Mesothelial cell of epicardium (in vitro differentiated cells): ENCODE data around the gene CPNE1. TPM values are rescaled to one million over a fixed set of nuclear protein-coding genes. Genes with fewer than 3 reads are reported as not detected.

Source experiments
- DNase-seq, 2 experiments: peaks; one replicate each; pipeline ENCODE4 v3.0.0; 2021; ENCODE audit warnings: low spot score in 2 of 2; ENCODE audit not compliant: unreplicated experiment in 2 of 2
- H3K27ac Mint-ChIP-seq: 2 replicates; pipeline ENCODE4 v1.8.0; 2021; ENCODE audit warnings: mixed read lengths
- H3K27me3 Mint-ChIP-seq: 2 replicates; pipeline ENCODE4 v1.8.0; 2021; ENCODE audit warnings: low read depth, mixed read lengths
- H3K36me3 Mint-ChIP-seq: 2 replicates; pipeline ENCODE4 v1.8.0; 2021; ENCODE audit warnings: mixed read lengths
- H3K4me1 Mint-ChIP-seq: 2 replicates; pipeline ENCODE4 v1.8.0; 2021; ENCODE audit warnings: mixed read lengths
- H3K4me3 Mint-ChIP-seq: 2 replicates; pipeline ENCODE4 v1.8.0; 2021; ENCODE audit warnings: mild to moderate bottlenecking, moderate library complexity, mixed read lengths
- H3K9me3 Mint-ChIP-seq: 2 replicates; pipeline ENCODE4 v1.8.0; 2021; ENCODE audit warnings: mixed read lengths
- total RNA-seq: library from RNA; stranded (reverse); gene quantifications from 3 replicates; pipeline ENCODE4 v1.2.1, GENCODE V29; 2021
- TF ChIP-seq, protein P1 (sequence below): fragments of 200-600 bp; sonication (generic); IDR thresholded peaks from one replicate; pipeline ENCODE4 v1.5.0; 2021; ENCODE audit warnings: antibody characterized with exemption; ENCODE audit not compliant: unreplicated experiment

CPNE1 gene
- total RNA-seq, 1 donor from 2014 or later: 246 TPM

DNA sequence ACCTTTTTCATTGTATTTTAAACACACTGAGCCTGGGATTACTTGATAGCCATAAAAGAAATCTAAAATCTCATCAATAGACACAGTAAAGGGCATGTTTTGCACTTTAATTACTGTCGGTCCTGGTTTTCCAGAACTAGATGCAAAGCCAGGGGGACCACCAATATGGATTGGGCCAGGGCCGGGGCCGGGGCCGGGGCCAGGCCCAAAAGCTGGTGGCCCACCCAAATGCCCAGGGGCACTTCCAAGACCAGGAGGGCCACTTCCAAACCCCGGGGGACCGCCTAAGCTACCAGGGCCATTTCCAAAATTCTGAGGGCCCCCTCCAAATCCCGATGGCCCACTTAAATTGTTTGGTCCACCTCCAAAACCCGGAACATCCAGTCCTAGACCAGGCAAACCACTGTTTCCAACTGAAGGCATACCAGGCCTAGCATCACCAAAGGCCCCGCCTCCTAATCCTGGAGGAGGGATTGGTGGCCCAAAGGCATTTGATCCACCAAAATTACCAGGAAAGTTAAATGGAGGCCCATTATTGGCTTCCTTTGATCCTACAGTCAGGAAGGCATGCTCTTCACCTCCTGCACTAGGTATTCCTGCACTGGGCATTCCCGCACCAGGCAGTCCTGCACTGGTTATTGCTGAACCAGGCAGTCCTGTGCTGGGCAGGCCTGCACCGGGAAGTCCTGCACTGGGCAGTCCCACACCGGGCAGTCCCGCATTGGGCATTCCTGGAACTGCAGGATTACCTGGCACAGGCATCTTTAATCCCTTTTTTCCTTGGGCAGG is 11.9 kb downstream of the CPNE1 start:
- Mint-ChIP-seq H3K9me3 (no peaks in the 10 kb centered on the region), H3K27ac (peak overlapping the region; percentile 59), H3K4me1 (peaks cover 6% of the 10 kb centered on the region), H3K4me3 (no peak overlapping the region), H3K36me3 (peaks cover 24% of the 10 kb centered on the region), H3K27me3 (no peaks in the 10 kb centered on the region)
- TF ChIP-seq, protein P1, sequence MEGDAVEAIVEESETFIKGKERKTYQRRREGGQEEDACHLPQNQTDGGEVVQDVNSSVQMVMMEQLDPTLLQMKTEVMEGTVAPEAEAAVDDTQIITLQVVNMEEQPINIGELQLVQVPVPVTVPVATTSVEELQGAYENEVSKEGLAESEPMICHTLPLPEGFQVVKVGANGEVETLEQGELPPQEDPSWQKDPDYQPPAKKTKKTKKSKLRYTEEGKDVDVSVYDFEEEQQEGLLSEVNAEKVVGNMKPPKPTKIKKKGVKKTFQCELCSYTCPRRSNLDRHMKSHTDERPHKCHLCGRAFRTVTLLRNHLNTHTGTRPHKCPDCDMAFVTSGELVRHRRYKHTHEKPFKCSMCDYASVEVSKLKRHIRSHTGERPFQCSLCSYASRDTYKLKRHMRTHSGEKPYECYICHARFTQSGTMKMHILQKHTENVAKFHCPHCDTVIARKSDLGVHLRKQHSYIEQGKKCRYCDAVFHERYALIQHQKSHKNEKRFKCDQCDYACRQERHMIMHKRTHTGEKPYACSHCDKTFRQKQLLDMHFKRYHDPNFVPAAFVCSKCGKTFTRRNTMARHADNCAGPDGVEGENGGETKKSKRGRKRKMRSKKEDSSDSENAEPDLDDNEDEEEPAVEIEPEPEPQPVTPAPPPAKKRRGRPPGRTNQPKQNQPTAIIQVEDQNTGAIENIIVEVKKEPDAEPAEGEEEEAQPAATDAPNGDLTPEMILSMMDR: no peak
- DNase-seq: no peak

DNA sequence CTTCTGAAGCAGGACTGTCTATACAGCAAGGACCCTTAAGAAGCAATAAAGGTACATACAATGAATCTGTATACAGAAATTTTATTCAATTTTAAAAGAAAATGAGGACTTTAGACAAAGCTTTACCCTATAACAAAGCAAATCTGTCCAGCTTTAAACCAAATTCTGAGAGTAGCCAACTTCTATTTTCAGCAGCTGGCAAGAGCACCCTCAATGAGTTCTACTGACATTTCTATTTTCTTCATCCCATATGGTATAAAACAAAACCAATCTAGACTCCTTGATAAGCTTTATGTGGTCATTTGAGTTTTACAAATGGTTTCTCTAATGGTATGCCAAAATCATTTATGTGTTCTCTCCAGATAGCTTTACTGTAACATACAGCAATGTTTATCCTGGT is 12.7 kb downstream of the CPNE1 start:
- Mint-ChIP-seq H3K36me3 (peaks cover 21% of the 10 kb centered on the region), H3K9me3 (no peaks in the 10 kb centered on the region), H3K4me3 (no peak overlapping the region), H3K4me1 (peaks cover 1% of the 10 kb centered on the region), H3K27me3 (no peaks in the 10 kb centered on the region), H3K27ac (peak overlapping the region; percentile 59)
- TF ChIP-seq, protein P1: no peak
- DNase-seq: no peak

DNA sequence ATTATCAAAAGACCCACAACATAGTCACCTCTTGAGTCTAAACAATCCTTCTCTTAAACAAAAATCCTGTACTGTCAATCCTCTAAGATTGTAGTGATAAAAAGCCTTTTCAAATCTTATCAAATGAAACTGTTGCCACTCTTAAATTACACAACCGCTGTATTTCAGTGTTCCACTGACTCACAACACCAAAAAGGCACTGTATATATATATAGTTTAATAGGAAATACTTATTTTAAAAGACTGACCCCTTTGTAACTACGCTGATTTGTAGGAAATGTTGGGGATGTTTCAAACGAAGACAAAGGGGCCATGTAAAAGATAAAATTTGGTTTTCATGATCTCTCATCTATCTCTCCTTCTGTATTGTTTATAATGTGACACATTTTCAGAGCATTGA is 14.1 kb downstream of the CPNE1 start:
- Mint-ChIP-seq H3K9me3 (no peaks in the 10 kb centered on the region), H3K36me3 (peaks cover 21% of the 10 kb centered on the region), H3K27me3 (no peaks in the 10 kb centered on the region), H3K27ac (peak overlapping the region; percentile 66), H3K4me1 (peaks cover 1% of the 10 kb centered on the region), H3K4me3 (no peak overlapping the region)
- TF ChIP-seq, protein P1: no peak
- no peak for DNase-seq

DNA sequence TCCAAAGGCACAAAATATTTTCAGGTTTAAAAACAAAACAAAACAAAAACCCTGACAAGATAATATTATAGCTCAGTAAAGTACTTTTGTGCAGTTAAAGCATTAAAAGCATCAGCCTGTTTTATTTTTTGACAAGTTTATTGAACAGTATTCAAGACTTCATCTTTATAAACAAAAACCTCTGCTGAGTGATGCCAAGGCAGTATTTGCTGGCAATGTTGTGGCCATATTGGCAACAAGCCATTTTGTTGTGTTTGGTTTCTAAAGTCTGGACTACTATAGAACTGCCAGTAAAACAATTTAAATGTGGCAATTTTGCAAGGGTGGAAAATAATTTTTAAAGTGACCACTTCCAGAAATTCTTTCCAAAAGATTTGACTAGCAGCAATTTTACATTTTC is 15.9 kb downstream of the CPNE1 start:
- peaks cover 1% of the 10 kb centered on the region for H3K4me1 Mint-ChIP-seq
- H3K9me3 Mint-ChIP-seq: no peaks in the 10 kb centered on the region
- H3K4me3 Mint-ChIP-seq: no peak overlapping the region
- DNase-seq: no peak
- TF ChIP-seq, protein P1: no peak
- H3K27ac Mint-ChIP-seq: peak overlapping the region; percentile 6
- no peaks in the 10 kb centered on the region for H3K27me3 Mint-ChIP-seq
- peaks cover 21% of the 10 kb centered on the region for H3K36me3 Mint-ChIP-seq

DNA sequence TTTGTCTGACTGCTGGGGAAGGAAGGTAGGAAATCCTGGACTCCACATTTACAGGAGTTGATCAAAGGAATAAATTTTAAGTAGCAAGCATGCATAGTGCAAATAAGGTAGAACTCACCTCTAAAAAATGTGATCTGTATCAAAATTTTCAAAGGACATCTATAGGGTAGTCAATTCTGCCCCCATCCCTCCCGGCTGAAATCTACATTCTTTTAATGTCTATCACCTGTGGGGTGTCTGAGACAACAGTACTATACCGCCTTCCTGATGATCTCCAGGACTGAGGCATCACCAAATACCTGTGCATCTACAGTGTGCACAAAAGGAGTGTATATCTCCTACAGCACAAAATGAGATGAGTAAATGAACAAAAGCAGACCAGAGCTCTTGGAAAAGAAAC is 19.9 kb downstream of the CPNE1 start:
- Mint-ChIP-seq H3K27ac (no peak overlapping the region), H3K27me3 (no peaks in the 10 kb centered on the region), H3K4me3 (no peak overlapping the region), H3K36me3 (peaks cover 9% of the 10 kb centered on the region), H3K9me3 (no peaks in the 10 kb centered on the region), H3K4me1 (peaks cover 8% of the 10 kb centered on the region)
- TF ChIP-seq, protein P1: no peak
- no peak for DNase-seq
